H54 (cell line): Measurements from ENCODE around the gene DOLPP1.
"Not testable (repeated sequence)": the region's sequence is repeated elsewhere in the genome, so short reads cannot be mapped to it uniquely, and the experiment has no call there.

Source experiments
- DNase-seq: peaks from one replicate; pipeline ENCODE4 v3.0.0; 2011; ENCODE audit warnings: low spot score, mixed read lengths; ENCODE audit not compliant: insufficient read length
- FAIRE-seq: peaks from 3 replicates; lab custom pipeline; 2011; peaks lifted over from hg19 to GRCh38; lab: Jason Lieb, UNC
- POLR2A ChIP-seq: IDR thresholded peaks from 2 replicates; pipeline ENCODE4 v1.6.1; 2011; ENCODE audit warnings: low read depth, mild to moderate bottlenecking, low read length

DOLPP1 gene

GRCh38 chr9:129080601-129081387 lies at the start of gene DOLPP1:
Gene DOLPP1, plus strand, starts transcription at chr9:129081111. Its CDS starts 21 bp downstream, at chr9:129081132.
- peak; percentile 38 for FAIRE-seq
- peak; percentile 100 for DNase-seq
- TF ChIP-seq POLR2A = peak; percentile 82

- FAIRE-seq (no peak), DNase-seq (no peak)
- TF ChIP-seq POLR2A = no peak
Measured at GRCh38 chr9:129031514-129031913, 49.4 kb upstream of the DOLPP1 start.

- FAIRE-seq (no peak), DNase-seq (no peak)
- TF ChIP-seq POLR2A = no peak
Measured at GRCh38 chr9:129032541-129033159, 48.3 kb upstream of the DOLPP1 start.

- FAIRE-seq (no peak), DNase-seq (no peak)
- TF ChIP-seq POLR2A = no peak
Measured at GRCh38 chr9:129033216-129033615, 47.7 kb upstream of the DOLPP1 start.

- not testable (repeated sequence) for DNase-seq, FAIRE-seq
Measured at GRCh38 chr9:129035838-129036237, 45.1 kb upstream of the DOLPP1 start.

GRCh38 chr9:129036241-129036922 lies 44.5 kb upstream of the DOLPP1 start, which contains the start of gene MIGA2:
Gene MIGA2, plus strand, starts transcription at chr9:129036626. Its CDS starts 3,969 bp downstream, at chr9:129040595.
- FAIRE-seq = peak; percentile 75
- TF ChIP-seq POLR2A = peak; percentile 93
- peak; percentile 99 for DNase-seq

GRCh38 chr9:129036923-129037766 lies 43.8 kb upstream of the DOLPP1 start:
- no peak for TF ChIP-seq POLR2A
- no peak for FAIRE-seq
- DNase-seq = no peak

- no peak for DNase-seq
- no peak for TF ChIP-seq POLR2A
- FAIRE-seq = no peak
Measured at GRCh38 chr9:129037767-129038098, 43.2 kb upstream of the DOLPP1 start.

GRCh38 chr9:129038109-129038852 lies 42.6 kb upstream of the DOLPP1 start:
- no peak for TF ChIP-seq POLR2A
- no peak for DNase-seq
- FAIRE-seq = no peak

- DNase-seq (no peak), FAIRE-seq (no peak)
- no peak for TF ChIP-seq POLR2A
Measured at GRCh38 chr9:129040113-129040643, 40.7 kb upstream of the DOLPP1 start.

GRCh38 chr9:129042016-129042415 lies 38.9 kb upstream of the DOLPP1 start:
- DNase-seq (no peak), FAIRE-seq (no peak)
- TF ChIP-seq POLR2A = no peak

GRCh38 chr9:129052592-129052991 lies 28.3 kb upstream of the DOLPP1 start:
- TF ChIP-seq POLR2A = no peak
- FAIRE-seq (no peak), DNase-seq (no peak)
